ENCODE data around the gene CAVIN4. TPM values are rescaled to one million over a fixed set of nuclear protein-coding genes. Genes with fewer than 3 reads are reported as not detected.

The CAVIN4 gene, protein sequence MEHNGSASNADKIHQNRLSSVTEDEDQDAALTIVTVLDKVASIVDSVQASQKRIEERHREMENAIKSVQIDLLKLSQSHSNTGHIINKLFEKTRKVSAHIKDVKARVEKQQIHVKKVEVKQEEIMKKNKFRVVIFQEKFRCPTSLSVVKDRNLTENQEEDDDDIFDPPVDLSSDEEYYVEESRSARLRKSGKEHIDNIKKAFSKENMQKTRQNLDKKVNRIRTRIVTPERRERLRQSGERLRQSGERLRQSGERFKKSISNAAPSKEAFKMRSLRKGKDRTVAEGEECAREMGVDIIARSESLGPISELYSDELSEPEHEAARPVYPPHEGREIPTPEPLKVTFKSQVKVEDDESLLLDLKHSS
- total RNA-seq = under 1 TPM; 0.69 to 1.00 TPM

DNA sequence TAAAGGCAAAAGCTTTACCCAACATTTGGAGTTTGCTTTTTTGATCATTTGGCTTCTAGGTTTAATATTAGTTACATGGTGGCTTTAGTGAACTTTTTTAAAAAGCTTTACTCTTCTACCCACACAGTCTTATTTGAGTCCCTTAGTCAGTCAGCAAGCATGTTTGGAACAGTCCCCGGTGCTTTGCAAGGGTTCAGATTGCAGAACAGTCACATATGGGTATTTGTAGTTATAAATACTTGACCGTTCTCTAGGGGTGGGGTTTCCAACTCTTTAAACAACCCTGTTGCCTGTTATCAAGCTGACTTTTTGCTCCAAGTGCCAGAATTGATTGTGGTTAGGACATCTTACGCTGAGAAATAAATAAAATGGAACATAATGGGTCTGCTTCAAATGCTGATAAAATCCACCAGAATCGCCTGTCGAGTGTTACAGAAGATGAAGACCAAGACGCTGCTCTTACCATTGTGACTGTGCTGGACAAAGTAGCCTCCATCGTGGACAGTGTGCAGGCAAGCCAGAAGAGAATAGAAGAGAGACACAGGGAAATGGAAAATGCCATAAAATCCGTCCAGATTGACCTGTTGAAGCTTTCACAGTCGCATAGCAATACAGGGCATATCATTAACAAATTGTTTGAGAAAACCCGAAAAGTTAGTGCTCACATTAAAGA lies at the start of gene CAVIN4:
Gene CAVIN4 (plus strand): TSS at position 304 of the 673 bp plus-strand sequence. CDS start 65 bp downstream, at position 369.

Other genes with a start within 250 kb of the CAVIN4 start
- 10 to 100 TPM; 21.3 to 48.0 TPM for gene TEX10, start 225.1 kb upstream of the CAVIN4 start, total RNA-seq
- gene MSANTD3, start 150.9 kb upstream of the CAVIN4 start, total RNA-seq = 100 to 1,000 TPM in 1 of 2 donors, 10 to 100 TPM in 1; 93.9 to 120 TPM
- under 1 TPM; under 0.01 to 0.69 TPM for gene TMEFF1, start 104.9 kb upstream of the CAVIN4 start, total RNA-seq

Measured in melanocyte of skin (primary cell).